ENCODE measurements around the gene HIBADH.

Gene HIBADH

DNA sequence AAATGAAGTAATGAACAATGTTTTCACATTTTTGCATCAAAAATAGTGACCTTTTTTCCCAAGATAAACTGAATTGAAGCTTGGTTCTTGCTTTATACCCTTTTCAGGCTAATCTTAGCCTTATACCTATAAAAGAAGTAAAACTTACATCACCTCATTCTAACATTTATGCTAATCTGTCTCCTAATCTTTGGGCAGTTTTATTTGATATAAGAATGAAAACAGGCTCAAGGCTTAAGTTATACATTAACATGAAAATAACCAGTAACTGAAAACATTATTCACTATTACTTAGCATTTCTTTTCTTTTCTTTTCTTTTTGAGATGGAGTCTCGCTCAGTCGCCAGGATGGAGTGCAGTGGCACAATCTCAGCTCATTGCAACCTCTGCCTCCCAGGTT lies 113.1 kb downstream of the HIBADH start:
- no peak for TF ChIP-seq CTCF (IDR thresholded peaks at IDR 0.05; ENCODE audit: extremely low read depth, missing control alignments)
- DNase-seq (ENCODE audit: low spot score): no peak

- no peak for DNase-seq (ENCODE audit: low spot score)
- TF ChIP-seq CTCF (IDR thresholded peaks at IDR 0.05; ENCODE audit: extremely low read depth, missing control alignments): no peak
These were observed 114.4 kb downstream of the HIBADH start for GRCh38 chr7:27548304-27548703.

DNA sequence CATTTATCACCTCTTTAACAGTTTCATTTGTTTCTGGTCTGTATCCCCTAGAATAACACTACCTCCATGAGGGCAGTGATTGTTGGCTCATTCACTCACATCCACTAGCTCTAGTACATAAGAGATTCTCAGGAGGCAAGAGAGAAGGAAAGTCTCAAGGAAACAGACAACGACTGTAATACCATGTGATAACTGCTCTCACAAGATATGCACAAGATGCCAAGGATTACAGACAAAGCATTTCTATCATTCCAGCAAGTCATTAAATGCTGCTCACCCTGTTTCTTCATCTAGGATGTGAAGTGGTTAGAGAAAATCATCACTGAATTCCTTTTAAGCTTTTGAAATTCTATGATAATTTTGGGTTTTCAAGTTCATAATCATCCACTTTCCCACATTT lies 115.3 kb downstream of the HIBADH start:
- TF ChIP-seq CTCF (IDR thresholded peaks at IDR 0.05; ENCODE audit: extremely low read depth, missing control alignments): no peak
- DNase-seq (ENCODE audit: low spot score): no peak

DNA sequence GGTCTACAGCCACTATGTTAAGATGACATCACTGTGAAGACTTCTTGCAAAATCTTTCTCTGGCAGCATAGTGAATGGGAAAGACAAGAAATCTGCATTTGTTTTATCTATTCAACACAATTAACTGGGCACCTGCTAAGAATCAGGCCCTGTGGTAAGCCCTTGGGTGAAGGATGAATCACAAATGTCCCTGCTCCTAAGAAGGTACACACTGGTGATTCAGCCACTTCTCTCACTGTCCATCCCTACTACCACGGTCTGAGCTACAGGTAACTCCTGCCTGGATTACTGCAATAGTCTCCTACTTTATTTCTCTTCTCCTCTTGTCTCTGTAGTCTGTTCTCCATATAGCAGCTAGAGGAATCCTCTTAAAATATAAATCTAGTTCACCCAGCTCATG lies 116.1 kb downstream of the HIBADH start:
- no peak for DNase-seq (ENCODE audit: low spot score)
- no peak for TF ChIP-seq CTCF (IDR thresholded peaks at IDR 0.05; ENCODE audit: extremely low read depth, missing control alignments)

- DNase-seq (ENCODE audit: low spot score): no peak
These were observed 126.9 kb downstream of the HIBADH start for GRCh38 chr7:27535795-27536194.

DNA sequence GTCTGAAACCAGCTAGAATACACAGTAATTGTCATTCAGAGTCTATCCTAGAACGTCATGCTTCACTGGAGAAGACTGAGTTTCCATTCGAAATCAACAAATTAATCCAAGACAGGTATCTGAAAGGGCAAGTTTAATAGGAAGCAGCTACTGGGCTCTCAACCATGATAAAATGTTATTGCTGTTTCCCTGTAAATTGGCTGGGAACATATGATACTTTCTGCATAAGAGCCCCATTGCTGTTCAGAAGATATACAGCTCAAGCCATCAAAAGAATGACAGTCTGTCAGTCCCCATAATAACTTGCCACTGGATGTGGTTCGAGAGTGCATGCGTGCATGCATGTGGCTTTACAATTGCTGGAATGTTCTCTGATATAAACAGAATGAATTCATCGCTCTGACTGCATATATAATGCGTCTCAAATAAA lies 129.0 kb downstream of the HIBADH start:
- TF ChIP-seq CTCF (IDR thresholded peaks at IDR 0.05; ENCODE audit: extremely low read depth, missing control alignments): no peak
- no peak for DNase-seq (ENCODE audit: low spot score)

More at GRCh38 chr7:27535795-27536194, 126.9 kb downstream of the HIBADH start:
- TF ChIP-seq CTCF (IDR thresholded peaks at IDR 0.05; ENCODE audit: extremely low read depth, missing control alignments): no peak

DNA sequence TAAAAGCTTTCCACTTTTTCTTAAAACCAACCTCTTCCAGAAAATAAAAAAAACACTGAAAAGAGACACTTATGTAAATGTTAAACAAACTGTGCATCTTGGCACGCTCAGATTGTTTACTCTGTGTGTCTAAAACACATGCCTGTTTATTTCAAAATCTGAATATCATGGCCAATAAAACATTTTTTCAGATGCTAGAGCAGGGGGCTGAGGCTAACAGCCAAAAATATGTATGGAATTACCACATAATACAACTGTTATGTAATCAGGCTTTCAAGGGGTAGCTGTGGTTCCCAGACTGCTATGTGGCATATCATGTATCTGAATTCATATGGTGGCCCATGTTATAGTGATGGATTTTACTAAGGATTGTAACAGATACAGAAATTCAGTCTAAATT lies 130.4 kb downstream of the HIBADH start:
- no peak for TF ChIP-seq CTCF (IDR thresholded peaks at IDR 0.05; ENCODE audit: extremely low read depth, missing control alignments)
- no peak for DNase-seq (ENCODE audit: low spot score)
